ENCODE results near the gene FNBP1. TPM values are rescaled to one million over a fixed set of nuclear protein-coding genes. Genes with fewer than 3 reads are reported as not detected.

FNBP1 gene
- polyA plus RNA-seq, 2 of the 4 experiments (the other 2 are of a cell fraction), result 10.6 to 15.6 TPM

DNA sequence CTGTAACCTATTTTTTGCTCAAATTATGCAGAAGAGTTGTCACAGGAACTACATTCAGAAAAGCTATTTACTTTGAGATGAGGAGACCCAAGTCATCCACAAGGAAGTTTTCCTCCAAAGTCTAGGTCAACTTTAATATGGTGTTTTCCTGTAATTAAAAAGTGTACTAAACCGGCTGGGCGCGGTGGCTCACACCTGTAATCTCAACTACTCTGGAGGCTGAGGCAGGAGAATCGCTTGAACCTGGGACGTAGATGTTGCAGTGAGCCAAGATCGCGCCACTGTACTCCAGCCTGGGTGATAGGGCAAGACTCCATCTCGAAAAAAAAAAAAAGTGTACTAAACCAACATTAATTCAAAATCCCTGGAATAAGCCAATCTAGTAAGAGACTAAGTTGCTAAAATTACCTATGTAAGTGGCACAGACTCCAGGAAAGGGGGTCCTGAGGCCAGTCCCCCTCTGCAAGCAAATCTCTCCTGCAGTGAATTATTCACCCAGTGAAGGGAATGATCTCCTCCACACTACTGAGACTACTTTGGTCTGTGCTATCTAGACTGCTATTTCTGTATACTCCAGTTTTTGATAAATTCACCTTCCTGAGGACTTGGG, 38.9 kb downstream of the FNBP1 start:
- FAIRE-seq, result no peak
- POLR2A ChIA-PET, result no interaction called here
- ATAC-seq, result no peak

DNA sequence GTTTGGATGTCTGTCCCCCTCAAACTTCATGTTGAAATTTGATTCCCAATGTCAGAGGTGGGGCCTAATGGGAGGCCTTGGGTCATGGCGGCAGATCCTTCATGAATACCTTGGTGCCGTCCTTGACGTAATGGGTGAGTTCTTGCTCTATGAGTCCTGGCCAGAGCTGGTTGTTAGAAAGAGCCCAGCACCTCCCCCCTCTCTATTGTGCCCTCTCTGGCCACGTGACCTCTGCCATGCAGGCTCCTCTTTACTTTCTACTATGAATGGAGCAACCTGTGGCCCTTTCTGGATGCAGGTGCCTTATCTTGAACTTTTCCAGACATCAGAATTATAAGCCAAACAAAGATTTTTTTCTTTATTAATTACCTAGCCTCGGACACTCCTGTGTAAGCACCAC, 40.7 kb downstream of the FNBP1 start:
- FAIRE-seq, result no peak
- POLR2A ChIA-PET, result no interaction called here

More for the DNA sequence above, 38.9 kb downstream of the FNBP1 start:
- Histone ChIP-seq H3K27ac (no peak overlapping the region), H3K4me3 (no peak overlapping the region), H3K4me2 (no peak overlapping the region), H3K4me1 (no peaks in the 10 kb centered on the region), H3K9me3 (no peaks in the 10 kb centered on the region)
- no peak for TF ChIP-seq SREBF2 (IDR thresholded peaks at IDR 0.05)
- no peak for TF ChIP-seq POLR2A (IDR thresholded peaks at IDR 0.05; ENCODE audit: low read length)
- 96% methylated on average over 8 of the region's 8 CpGs for WGBS (ENCODE audit: missing lambda C conversion rate)
- CTCF ChIA-PET, result no interaction called here
- no peak for DNase-seq (ENCODE audit: low read depth in 1 of 2, low spot score in 1 of 2)

DNA sequence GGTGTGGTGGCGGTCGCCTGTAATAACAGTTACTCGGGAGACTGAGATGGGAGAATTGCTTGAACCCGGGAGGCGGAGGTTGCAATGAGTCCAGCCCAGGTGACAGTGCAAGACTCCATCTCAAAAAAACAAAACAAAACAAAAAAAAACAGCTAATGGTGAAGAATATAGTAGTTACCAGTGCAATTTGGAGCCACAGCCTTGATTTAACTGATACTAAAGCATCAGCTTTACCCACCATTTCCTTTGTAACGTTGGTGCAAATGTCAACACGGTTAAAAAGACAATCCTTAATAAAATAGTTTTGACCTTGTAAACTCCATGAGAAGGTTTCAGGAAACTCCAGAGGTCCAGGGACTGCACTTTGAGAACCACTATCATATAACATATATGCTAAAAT, 41.8 kb downstream of the FNBP1 start:
- ChIA-PET POLR2A (no interaction called here), CTCF (no interaction called here)
- no peak overlapping the region for H3K27ac ChIP-seq
- DNase-seq (ENCODE audit: low read depth in 1 of 2, low spot score in 1 of 2), result no peak
- ATAC-seq, result no peak
- no peaks in the 10 kb centered on the region for H3K9me3 ChIP-seq
- no peak overlapping the region for H3K4me2 ChIP-seq
- H3K4me3 ChIP-seq, result no peak overlapping the region
- no peaks in the 10 kb centered on the region; the same call in 2 of the 3 replicates for H3K4me1 ChIP-seq
- WGBS (ENCODE audit: missing lambda C conversion rate), result 76% methylated on average over 7 of the region's 7 CpGs
- FAIRE-seq, result no peak
- TF ChIP-seq EHMT2 (IDR thresholded peaks at IDR 0.05; ENCODE audit: low read depth) (no peak), MAFK (IDR thresholded peaks at IDR 0.05; ENCODE audit: partially characterized antibody) (no peak), GATA3 (IDR thresholded peaks at IDR 0.05; ENCODE audit: borderline replicate concordance) (no peak), CBX2 (IDR thresholded peaks at IDR 0.05; ENCODE audit: borderline replicate concordance, low read depth) (no peak), ZC3H11A (IDR thresholded peaks at IDR 0.05) (no peak), HOXB13 (CRISPR knock-in tag; IDR thresholded peaks at IDR 0.05; ENCODE audit: low read depth) (no peak), HEYL (CRISPR knock-in tag; IDR thresholded peaks at IDR 0.05) (no peak), JUN (IDR thresholded peaks at IDR 0.05) (no peak), MYC (IDR thresholded peaks at IDR 0.05; ENCODE audit: borderline replicate concordance, low read length) (no peak), RFX5 (IDR thresholded peaks at IDR 0.05) (no peak), RNF2 (IDR thresholded peaks at IDR 0.05; ENCODE audit: borderline replicate concordance, low read depth) (no peak), RCOR1 (IDR thresholded peaks at IDR 0.05; ENCODE audit: low read depth, low read length) (no peak), BHLHE40 (IDR thresholded peaks at IDR 0.05; ENCODE audit: low read depth, low read length) (no peak)
- TF ChIP-seq, protein P1, sequence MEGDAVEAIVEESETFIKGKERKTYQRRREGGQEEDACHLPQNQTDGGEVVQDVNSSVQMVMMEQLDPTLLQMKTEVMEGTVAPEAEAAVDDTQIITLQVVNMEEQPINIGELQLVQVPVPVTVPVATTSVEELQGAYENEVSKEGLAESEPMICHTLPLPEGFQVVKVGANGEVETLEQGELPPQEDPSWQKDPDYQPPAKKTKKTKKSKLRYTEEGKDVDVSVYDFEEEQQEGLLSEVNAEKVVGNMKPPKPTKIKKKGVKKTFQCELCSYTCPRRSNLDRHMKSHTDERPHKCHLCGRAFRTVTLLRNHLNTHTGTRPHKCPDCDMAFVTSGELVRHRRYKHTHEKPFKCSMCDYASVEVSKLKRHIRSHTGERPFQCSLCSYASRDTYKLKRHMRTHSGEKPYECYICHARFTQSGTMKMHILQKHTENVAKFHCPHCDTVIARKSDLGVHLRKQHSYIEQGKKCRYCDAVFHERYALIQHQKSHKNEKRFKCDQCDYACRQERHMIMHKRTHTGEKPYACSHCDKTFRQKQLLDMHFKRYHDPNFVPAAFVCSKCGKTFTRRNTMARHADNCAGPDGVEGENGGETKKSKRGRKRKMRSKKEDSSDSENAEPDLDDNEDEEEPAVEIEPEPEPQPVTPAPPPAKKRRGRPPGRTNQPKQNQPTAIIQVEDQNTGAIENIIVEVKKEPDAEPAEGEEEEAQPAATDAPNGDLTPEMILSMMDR (IDR thresholded peaks at IDR 0.05), result no peak
- TF ChIP-seq, protein P2, sequence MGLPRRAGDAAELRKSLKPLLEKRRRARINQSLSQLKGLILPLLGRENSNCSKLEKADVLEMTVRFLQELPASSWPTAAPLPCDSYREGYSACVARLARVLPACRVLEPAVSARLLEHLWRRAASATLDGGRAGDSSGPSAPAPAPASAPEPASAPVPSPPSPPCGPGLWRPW (IDR thresholded peaks at IDR 0.05), result no peak
- TF ChIP-seq, protein P3, sequence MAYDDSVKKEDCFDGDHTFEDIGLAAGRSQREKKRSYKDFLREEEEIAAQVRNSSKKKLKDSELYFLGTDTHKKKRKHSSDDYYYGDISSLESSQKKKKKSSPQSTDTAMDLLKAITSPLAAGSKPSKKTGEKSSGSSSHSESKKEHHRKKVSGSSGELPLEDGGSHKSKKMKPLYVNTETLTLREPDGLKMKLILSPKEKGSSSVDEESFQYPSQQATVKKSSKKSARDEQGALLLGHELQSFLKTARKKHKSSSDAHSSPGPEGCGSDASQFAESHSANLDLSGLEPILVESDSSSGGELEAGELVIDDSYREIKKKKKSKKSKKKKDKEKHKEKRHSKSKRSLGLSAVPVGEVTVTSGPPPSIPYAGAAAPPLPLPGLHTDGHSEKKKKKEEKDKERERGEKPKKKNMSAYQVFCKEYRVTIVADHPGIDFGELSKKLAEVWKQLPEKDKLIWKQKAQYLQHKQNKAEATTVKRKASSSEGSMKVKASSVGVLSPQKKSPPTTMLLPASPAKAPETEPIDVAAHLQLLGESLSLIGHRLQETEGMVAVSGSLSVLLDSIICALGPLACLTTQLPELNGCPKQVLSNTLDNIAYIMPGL (CRISPR knock-in tag; IDR thresholded peaks at IDR 0.05; ENCODE audit: borderline replicate concordance), result no peak
- TF ChIP-seq, protein P4, sequence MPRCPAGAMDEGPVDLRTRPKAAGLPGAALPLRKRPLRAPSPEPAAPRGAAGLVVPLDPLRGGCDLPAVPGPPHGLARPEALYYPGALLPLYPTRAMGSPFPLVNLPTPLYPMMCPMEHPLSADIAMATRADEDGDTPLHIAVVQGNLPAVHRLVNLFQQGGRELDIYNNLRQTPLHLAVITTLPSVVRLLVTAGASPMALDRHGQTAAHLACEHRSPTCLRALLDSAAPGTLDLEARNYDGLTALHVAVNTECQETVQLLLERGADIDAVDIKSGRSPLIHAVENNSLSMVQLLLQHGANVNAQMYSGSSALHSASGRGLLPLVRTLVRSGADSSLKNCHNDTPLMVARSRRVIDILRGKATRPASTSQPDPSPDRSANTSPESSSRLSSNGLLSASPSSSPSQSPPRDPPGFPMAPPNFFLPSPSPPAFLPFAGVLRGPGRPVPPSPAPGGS (IDR thresholded peaks at IDR 0.05), result no peak

More for the DNA sequence above, 40.7 kb downstream of the FNBP1 start:
- no peak for DNase-seq (ENCODE audit: low read depth in 1 of 2, low spot score in 1 of 2)
- Histone ChIP-seq H3K4me3 (no peak overlapping the region), H3K9me3 (no peaks in the 10 kb centered on the region), H3K4me2 (no peak overlapping the region), H3K4me1 (no peaks in the 10 kb centered on the region), H3K27ac (no peak overlapping the region)
- no peak for ATAC-seq
- CTCF ChIA-PET, result interaction anchor here (0.6 kb wide), 1 partner anchor 690 kb away, joined by 3 read pairs; no protein-coding TSS in a partner anchor
- WGBS (ENCODE audit: missing lambda C conversion rate), result 93% methylated on average over 5 of the region's 5 CpGs
- TF ChIP-seq, protein P5, sequence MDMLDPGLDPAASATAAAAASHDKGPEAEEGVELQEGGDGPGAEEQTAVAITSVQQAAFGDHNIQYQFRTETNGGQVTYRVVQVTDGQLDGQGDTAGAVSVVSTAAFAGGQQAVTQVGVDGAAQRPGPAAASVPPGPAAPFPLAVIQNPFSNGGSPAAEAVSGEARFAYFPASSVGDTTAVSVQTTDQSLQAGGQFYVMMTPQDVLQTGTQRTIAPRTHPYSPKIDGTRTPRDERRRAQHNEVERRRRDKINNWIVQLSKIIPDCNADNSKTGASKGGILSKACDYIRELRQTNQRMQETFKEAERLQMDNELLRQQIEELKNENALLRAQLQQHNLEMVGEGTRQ (IDR thresholded peaks at IDR 0.05), result no peak
- TF ChIP-seq KDM1A (IDR thresholded peaks at IDR 0.05; ENCODE audit: low read depth), result no peak
- no peak for TF ChIP-seq TP53 (CRISPR knock-in tag; IDR thresholded peaks at IDR 0.05)
- TF ChIP-seq, protein P6, sequence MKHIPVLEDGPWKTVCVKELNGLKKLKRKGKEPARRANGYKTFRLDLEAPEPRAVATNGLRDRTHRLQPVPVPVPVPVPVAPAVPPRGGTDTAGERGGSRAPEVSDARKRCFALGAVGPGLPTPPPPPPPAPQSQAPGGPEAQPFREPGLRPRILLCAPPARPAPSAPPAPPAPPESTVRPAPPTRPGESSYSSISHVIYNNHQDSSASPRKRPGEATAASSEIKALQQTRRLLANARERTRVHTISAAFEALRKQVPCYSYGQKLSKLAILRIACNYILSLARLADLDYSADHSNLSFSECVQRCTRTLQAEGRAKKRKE (CRISPR knock-in tag; IDR thresholded peaks at IDR 0.05; ENCODE audit: low read depth), result no peak
- no peak for TF ChIP-seq MYC (IDR thresholded peaks at IDR 0.05; ENCODE audit: borderline replicate concordance, low read length)
- no peak for TF ChIP-seq MAFK (IDR thresholded peaks at IDR 0.05; ENCODE audit: partially characterized antibody)
- no peak for TF ChIP-seq ZFP36 (IDR thresholded peaks at IDR 0.05; ENCODE audit: borderline replicate concordance, partially characterized antibody)
- TF ChIP-seq EHF (CRISPR knock-in tag; IDR thresholded peaks at IDR 0.05), result no peak
- TF ChIP-seq NR3C1 (IDR thresholded peaks at IDR 0.05), result no peak
- no peak for TF ChIP-seq FOSB (CRISPR knock-in tag; IDR thresholded peaks at IDR 0.05)
